HG03097 (cell line): ENCODE results near the gene RAB42.
"Not testable (repeated sequence)": the region's sequence is repeated elsewhere in the genome, so short reads cannot be mapped to it uniquely, and the experiment has no call there.

Experiments
- ATAC-seq: cut with Tn5 transposase; IDR thresholded peaks from one replicate; pipeline ENCODE4 v1.9.1; 2021; ENCODE audit not compliant: unreplicated experiment, low FRiP score

RAB42 gene

DNA sequence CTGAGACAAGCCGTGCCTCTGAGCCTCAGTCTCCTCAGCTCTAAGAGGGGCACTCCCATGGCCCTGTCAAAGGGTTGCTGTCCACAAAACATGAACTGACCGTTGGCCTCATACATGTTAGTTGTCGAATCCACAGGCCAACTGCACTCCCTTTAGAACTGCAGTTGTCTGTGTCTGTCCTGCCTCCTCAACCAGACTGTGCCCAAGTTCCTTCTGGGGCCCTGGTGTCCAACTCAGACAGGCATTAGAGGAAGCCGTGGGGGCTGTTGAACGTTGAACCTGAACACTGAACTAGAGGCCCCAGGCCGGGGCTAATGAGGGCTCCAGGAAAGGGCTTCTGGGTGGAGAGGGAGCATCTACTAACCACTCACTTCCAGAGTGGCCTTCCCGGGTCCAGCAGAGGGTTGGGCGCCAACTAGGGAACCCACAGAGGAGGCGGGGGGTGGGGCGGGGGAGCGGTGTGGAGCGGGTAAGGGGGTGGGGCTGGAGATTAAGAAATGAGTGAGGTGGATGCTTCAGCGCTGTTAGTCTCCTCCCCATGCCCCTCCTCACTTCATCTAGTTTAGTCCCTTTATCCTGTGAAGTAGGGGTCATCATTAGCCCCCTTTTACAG is at the start of gene RAB42:
RAB42 (plus strand) TSS at position 558 of the 613 bp plus-strand sequence. CDS start 247 bp downstream, outside the sequence.
- no peak for ATAC-seq

DNA sequence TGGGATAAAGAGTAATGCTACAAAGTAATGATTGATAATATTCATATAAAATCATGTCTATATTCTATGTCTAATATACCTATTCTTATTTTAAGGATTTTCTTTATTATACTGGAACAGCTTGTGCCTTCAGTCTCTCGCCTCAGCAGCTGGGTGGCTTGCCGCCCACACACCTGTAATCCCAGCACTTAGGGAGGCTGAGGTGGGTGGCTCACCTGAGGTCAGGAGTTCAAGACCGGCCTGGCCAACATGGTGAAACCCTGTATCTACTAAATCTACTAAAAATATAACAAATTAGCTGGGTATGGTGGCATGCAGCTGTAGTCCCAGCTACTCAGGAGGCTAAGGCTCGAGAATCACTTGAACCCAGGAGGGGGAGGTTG is 46.8 kb upstream of the RAB42 start:
- ATAC-seq = no peak

DNA sequence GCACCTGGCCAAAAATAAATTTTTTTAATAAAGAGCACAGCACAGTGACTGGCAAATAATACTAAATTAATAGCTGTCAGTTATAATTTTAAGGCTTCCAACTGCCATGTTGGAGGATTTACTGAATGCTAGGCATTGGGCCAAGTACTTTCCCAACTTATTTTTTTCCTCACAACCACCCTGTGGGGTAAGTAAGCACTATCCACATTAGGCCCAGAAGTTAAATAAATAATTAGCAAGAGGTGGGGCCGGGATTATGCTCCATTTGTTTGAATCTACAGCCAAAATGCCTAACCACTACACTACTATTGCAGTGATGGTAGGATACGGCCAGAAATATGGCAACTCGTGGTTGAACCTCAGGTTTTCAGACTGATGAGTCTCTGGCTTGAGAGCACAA is 43.7 kb upstream of the RAB42 start:
- ATAC-seq = no peak

GRCh38 chr1:28551381-28551780 is 40.7 kb upstream of the RAB42 start:
- no peak for ATAC-seq

DNA sequence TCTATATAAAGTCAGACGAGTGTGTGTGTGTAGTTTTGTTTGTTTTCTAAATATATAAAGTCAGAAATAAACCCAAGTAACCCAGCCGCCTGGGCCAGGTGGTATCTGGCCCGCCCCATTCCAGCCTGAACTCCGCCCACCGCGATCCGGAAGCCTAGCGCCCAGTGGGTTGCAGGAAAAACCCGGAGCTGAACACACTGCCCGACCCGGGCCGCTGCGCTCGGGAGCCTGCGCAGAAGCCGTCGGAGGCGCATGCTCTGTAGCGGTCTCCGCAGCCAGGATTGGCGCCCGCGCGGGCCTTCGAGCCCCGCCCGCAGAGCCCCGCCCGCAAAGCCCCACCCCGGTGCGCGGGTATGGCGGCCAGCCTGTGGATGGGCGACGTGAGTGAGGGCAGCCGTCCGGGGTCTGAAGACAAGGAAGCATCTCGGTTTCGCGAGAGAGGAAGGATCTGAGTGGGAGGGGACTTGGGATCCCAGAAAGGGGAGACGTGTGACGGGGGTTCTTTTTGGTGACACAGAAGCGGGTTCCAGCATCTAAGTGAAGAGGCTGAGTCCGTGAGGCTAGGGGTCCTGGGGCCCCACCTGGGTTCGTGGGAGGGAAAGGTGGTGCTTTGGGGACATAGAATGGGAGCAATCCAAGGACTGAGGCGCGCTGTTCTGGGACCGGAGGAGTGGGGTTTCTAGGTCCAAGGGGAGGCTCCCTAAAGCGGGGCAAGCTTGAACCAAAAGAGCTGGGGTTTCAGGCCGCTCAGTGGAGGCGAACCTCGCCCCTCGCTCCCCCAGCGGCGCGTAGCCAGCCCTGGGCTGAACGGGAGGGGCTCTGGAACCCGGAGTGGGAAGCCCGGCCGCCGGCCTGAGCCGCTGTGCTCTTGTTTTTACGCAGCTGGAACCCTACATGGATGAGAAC is 39.1 kb upstream of the RAB42 start, which contains the start of gene TRNAU1AP:
TRNAU1AP (plus strand) TSS at position 328 of the 906 bp plus-strand sequence; CDS start at position 354, 26 bp downstream.
- ATAC-seq = peak; percentile 85

DNA sequence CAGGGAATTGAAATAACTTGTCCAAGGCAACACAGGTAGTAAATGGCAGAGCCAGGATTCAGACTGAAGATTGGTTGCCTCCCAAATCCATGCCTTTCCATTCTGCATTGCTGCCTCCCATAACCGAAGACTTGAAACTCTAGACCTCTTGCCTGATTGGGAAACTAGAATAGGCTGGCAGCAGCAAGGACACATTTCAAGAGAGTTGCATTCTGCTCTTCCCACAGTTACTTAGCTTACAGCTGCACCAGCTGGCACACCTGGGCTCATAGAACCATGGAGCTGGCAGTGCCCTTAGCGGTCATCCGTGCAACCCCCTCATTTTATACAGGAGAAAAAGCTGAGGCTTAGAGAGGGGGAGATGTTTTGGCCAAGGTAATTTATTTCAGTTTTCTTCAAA is 31.2 kb upstream of the RAB42 start:
- no peak for ATAC-seq

GRCh38 chr1:28564310-28564709 is 27.8 kb upstream of the RAB42 start:
- ATAC-seq = no peak

DNA sequence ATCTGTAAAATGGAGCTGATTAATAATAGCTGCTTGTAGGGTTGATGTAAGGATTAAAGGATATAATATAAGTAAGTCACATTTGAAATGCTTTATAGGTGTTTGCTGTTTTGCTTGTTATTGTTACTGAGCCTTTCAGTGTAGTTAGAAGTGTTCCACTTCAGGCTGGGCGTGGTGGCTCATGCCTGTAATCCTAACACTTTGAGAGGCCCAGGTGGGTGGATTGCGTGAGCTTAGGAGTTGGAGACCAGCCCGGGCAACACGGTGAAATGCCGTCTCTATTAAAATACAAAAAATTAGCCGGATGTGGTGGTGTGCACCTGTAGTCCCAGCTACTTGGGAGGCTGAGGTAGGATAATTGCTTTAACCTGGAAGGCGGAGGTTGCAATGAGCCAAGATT is 27.0 kb upstream of the RAB42 start:
- ATAC-seq = no peak

DNA sequence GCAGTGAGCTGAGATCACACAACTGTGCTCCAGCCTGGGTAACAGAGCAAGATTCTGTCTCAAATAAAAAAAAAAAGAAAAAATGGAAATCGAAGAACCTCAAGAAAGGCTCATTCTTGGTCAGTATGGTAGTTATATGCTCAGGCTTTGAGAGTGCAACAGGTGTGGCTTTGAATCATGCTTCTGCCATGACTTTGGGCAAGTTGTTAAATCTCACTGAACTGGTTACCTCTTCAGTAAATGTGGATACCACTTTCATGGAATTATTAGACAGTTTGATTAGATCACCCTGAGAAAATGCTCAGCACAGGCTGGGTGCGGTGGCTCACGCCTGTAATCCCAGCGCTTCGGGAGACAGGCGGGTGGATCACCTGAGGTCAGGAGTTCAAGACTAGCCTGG is 26.3 kb upstream of the RAB42 start:
- no peak for ATAC-seq

DNA sequence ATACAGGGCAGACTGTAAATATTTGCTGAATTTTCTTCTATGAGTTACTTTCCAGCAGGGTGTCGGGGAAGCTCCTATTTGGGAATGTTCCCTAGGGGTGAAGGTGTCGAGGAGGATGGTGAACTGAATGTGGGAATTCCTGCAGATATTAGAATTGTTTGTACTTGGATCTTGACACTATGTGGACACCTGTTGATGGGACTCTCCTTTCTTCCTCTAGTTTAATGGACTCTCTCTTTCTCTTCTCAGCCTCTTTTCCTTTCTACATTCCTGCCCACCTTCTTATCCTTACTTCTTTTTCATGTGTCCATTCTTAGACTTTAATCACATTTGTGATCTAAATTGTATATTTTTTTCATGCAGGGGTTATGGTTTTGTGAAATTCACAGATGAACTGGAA is 25.1 kb upstream of the RAB42 start:
- ATAC-seq = no peak

GRCh38 chr1:28571911-28572310 is 20.2 kb upstream of the RAB42 start:
- ATAC-seq = no peak

- not testable (repeated sequence) for ATAC-seq
Measured at GRCh38 chr1:28572891-28573290, 19.2 kb upstream of the RAB42 start.

GRCh38 chr1:28573564-28573963 is 18.5 kb upstream of the RAB42 start:
- ATAC-seq = no peak

DNA sequence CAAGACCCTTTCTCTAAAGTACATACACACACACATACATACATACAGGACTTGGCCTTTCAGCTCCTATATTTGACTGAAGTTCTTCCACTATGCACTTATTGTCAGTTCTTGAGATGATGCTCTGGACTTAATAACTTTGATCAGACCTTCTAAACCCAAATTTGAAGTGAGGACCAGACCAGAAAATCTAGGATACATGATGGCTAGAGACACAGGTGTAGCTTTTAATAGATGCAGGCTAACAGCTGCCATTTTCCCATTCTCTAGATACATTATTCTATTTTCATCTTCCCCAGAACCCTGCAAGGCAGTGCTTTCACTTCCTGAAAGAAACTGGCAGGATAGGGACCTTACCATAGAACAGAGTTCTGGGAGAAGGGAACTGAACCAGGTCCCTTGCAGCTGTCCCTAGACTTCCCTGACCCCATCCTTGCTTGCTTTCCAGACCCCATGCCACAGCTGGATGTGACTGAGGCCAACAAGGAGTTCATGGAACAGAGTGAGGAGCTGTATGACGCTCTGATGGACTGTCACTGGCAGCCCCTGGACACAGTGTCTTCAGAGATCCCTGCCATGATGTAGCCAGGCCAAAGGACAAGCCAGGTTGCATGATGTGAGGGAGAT is 14.9 kb upstream of the RAB42 start:
- no peak for ATAC-seq

- no peak for ATAC-seq
Measured at GRCh38 chr1:28577738-28578536, 14.1 kb upstream of the RAB42 start.

DNA sequence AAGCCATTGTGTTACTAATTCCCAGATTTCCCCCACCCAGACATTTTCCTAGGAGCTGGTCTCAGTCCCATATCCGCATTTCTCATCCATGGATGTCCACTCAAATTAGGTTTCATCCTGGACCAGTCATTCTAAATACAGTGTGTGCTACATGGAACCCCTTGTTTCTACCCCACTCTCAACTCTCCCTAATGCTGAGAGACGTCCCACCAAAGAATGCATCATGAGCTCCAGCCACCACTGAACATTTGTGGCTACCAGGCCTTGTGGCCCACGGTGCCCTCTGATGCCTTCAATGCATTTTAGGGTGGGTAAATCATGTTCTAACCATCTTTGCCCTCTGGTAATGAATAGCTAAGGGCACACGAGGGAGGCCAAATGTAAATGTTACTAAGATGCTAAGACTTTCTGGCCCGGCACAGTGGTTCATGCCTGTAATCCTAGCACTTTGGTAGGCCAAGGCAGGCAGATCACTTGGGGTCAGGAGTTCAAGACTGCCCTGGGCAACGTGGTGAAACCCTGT is 13.3 kb upstream of the RAB42 start:
- ATAC-seq = no peak

DNA sequence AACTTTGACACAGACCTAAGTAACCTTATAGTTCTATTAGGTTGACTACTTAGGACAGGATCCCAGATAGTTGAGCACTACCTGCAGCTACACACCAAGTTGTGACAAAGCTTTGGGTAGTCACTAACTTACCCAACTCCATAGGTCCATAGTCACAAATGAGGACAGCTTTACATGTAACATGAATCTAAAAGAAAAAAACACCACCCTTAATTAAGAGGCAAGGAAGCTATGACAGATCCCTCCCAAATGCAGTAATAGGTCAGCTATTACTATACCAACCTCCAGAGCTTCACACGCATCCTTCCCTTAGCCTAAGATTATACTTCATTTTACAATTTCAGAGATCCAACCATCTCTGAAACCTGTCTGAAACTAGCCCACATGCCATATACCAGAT is 12.7 kb upstream of the RAB42 start:
- no peak for ATAC-seq

GRCh38 chr1:28580722-28581530 is 11.1 kb upstream of the RAB42 start:
- ATAC-seq = peak; percentile 20

DNA sequence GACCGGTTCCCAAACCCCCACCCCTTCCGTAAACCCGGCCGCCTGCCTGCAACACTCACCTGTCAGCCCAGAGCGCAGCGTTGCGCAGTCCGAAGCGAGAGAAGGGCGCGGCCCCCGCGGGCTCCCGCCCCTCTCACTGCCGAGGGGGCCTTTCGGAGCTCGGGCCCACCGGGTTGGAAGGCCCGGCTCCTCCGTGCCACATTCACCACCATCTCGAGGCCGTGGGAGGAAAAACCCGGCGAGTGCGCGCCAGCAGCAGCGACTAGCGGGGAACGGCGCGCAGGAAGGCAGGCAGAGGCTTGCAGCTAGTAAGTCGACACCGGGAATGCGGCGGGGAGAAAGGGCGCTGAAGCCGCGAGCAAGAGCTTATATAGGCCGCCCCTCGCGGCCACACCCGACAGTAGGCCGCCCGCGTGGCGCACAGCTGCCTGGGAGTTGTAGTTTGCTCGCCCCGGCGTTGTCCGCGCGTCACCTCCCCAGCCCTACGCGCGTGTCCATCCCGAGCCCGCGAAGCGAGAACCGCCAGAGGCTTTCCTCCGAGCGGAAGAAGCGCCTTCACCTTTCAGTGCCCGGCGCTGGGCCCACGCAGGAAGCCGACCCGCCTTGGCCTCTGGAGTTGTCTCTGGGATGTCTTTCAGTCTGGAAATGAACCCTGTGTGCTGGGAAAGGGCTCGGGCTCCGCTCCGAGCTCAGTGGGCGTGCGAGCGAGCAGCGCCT is 10.4 kb upstream of the RAB42 start:
- peak; percentile 78 for ATAC-seq
